ENCODE data around the gene ALPL.
"Not testable (repeated sequence)": the region's sequence is repeated elsewhere in the genome, so short reads cannot be mapped to it uniquely, and the experiment has no call there.

The ALPL gene

DNA sequence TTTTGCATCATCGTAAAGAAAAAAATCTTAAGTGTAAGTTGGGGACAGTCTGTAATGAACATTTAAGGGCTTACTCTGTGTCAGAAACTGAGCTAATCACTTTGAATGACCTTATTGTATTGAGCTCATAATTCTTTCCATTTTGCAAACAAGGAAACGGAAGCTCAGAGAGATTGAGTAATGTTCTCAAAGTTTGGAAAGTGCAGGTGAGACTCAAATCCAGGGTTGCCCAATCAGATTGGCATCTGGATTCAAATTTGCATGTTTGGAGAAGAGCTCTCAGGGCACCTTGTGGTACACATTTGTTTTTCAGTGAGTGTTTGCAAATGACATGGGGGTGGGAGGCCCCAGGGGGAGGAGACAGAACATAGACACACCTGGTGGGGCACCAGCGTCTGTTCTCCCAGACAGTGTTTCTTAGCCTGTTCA, 8.0 kb downstream of the ALPL start:
- no peak for DNase-seq
- ATAC-seq (replicated peaks) = no peak
- no peak overlapping the region for H3K4me3 Mint-ChIP-seq
- no peak overlapping the region for H3K27ac Mint-ChIP-seq
- H3K9me3 Mint-ChIP-seq = no peaks in the 10 kb centered on the region
- H3K27me3 Mint-ChIP-seq = peaks cover 0 to 4% of the 10 kb centered on the region in 2 donors
- no peaks in the 10 kb centered on the region for H3K36me3 Mint-ChIP-seq
- peaks cover 44 to 71% of the 10 kb centered on the region in 2 donors for H3K4me1 Mint-ChIP-seq

GRCh38 chr1:21517660-21518480, 8.6 kb downstream of the ALPL start:
- ATAC-seq (replicated peaks) = peak; percentile 78 to 80
- Mint-ChIP-seq H3K4me3 (peak overlapping the region in 1 of 2 donors; percentile 25), H3K36me3 (no peaks in the 10 kb centered on the region), H3K4me1 (peaks cover 47 to 78% of the 10 kb centered on the region in 2 donors), H3K9me3 (no peaks in the 10 kb centered on the region), H3K27ac (peak overlapping the region; percentile 51), H3K27me3 (peaks cover 0 to 4% of the 10 kb centered on the region in 2 donors)
- peak; percentile 61 for DNase-seq

- peak; percentile 72 to 75 for ATAC-seq (replicated peaks)
- no peaks in the 10 kb centered on the region for H3K36me3 Mint-ChIP-seq
- DNase-seq = peak; percentile 57
- peaks cover 0 to under 1% of the 10 kb centered on the region in 2 donors for H3K27me3 Mint-ChIP-seq
- peaks cover 46 to 81% of the 10 kb centered on the region in 2 donors for H3K4me1 Mint-ChIP-seq
- peak overlapping the region; percentile 32 to 64 for H3K4me3 Mint-ChIP-seq
- no peaks in the 10 kb centered on the region for H3K9me3 Mint-ChIP-seq
- peak overlapping the region; percentile 93 for H3K27ac Mint-ChIP-seq
Observed at GRCh38 chr1:21518774-21519455, 9.7 kb downstream of the ALPL start.

GRCh38 chr1:21519486-21520070, 10.4 kb downstream of the ALPL start:
- Mint-ChIP-seq H3K4me3 (peak overlapping the region in 1 of 2 donors; percentile 64), H3K4me1 (peaks cover 42 to 80% of the 10 kb centered on the region in 2 donors), H3K27ac (peak overlapping the region; percentile 93)
- H3K27me3 Mint-ChIP-seq; H3K36me3 Mint-ChIP-seq; ATAC-seq (replicated peaks); H3K9me3 Mint-ChIP-seq; DNase-seq: not testable (repeated sequence)

GRCh38 chr1:21520899-21521716, 11.9 kb downstream of the ALPL start:
- Mint-ChIP-seq H3K9me3 (no peaks in the 10 kb centered on the region), H3K4me1 (peaks cover 48 to 84% of the 10 kb centered on the region in 2 donors), H3K27me3 (no peaks in the 10 kb centered on the region), H3K4me3 (peak overlapping the region in 1 of 2 donors; percentile 30), H3K27ac (no peak overlapping the region), H3K36me3 (no peaks in the 10 kb centered on the region)
- peak; percentile 39 for DNase-seq
- ATAC-seq (replicated peaks) = peak; percentile 50 to 51

GRCh38 chr1:21521717-21522060, 12.5 kb downstream of the ALPL start:
- H3K27me3 Mint-ChIP-seq = no peaks in the 10 kb centered on the region
- no peak for ATAC-seq (replicated peaks)
- H3K4me3 Mint-ChIP-seq = no peak overlapping the region
- no peaks in the 10 kb centered on the region for H3K9me3 Mint-ChIP-seq
- DNase-seq = no peak
- H3K4me1 Mint-ChIP-seq = peaks cover 46 to 82% of the 10 kb centered on the region in 2 donors
- H3K27ac Mint-ChIP-seq = no peak overlapping the region
- H3K36me3 Mint-ChIP-seq = no peaks in the 10 kb centered on the region

DNA sequence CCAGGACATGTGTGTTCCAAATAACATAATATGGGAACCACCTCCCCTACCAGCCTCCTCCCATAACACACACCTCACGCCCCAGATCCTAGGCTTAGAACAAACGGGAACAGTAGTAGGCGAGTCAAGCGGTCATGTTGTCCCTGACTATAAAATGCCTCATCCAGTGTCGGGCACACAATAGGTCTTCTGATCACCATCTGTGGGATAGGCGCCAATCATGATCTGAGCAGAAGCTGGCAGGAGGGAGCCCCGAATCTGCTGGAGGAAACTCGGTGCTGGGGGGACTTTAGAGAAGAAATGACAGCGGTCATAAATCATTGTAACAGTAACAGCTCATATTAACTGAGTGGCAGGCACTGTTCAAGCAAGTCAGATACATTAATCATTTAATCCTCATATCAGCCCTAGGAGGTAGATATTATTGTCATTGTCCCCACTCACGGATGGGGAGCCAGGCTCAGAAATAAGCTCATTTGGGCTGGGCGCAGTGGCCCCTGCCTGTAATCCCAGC, 13.4 kb downstream of the ALPL start:
- no peaks in the 10 kb centered on the region for H3K27me3 Mint-ChIP-seq
- H3K36me3 Mint-ChIP-seq = no peaks in the 10 kb centered on the region
- H3K27ac Mint-ChIP-seq = peak overlapping the region; percentile 42
- H3K9me3 Mint-ChIP-seq = no peaks in the 10 kb centered on the region
- H3K4me1 Mint-ChIP-seq = peaks cover 43 to 77% of the 10 kb centered on the region in 2 donors
- no peak overlapping the region for H3K4me3 Mint-ChIP-seq
- DNase-seq = no peak
- ATAC-seq (replicated peaks) = no peak

- peaks cover 37 to 70% of the 10 kb centered on the region in 2 donors for H3K4me1 Mint-ChIP-seq
- peak overlapping the region; percentile 65 for H3K27ac Mint-ChIP-seq
- no peak overlapping the region for H3K4me3 Mint-ChIP-seq
- H3K27me3 Mint-ChIP-seq = no peaks in the 10 kb centered on the region
- H3K9me3 Mint-ChIP-seq = no peaks in the 10 kb centered on the region
- ATAC-seq (replicated peaks) = peak; percentile 56 to 63
- DNase-seq = peak; percentile 29
- H3K36me3 Mint-ChIP-seq = no peaks in the 10 kb centered on the region
Observed at GRCh38 chr1:21523297-21523813, 14.1 kb downstream of the ALPL start.

- Mint-ChIP-seq H3K27me3 (no peaks in the 10 kb centered on the region), H3K4me3 (no peak overlapping the region), H3K4me1 (peaks cover 30 to 61% of the 10 kb centered on the region in 2 donors), H3K36me3 (no peaks in the 10 kb centered on the region), H3K27ac (peak overlapping the region; percentile 65), H3K9me3 (no peaks in the 10 kb centered on the region)
- ATAC-seq (replicated peaks) (no peak), DNase-seq (no peak)
Observed at GRCh38 chr1:21524220-21524619, 15.0 kb downstream of the ALPL start.

DNA sequence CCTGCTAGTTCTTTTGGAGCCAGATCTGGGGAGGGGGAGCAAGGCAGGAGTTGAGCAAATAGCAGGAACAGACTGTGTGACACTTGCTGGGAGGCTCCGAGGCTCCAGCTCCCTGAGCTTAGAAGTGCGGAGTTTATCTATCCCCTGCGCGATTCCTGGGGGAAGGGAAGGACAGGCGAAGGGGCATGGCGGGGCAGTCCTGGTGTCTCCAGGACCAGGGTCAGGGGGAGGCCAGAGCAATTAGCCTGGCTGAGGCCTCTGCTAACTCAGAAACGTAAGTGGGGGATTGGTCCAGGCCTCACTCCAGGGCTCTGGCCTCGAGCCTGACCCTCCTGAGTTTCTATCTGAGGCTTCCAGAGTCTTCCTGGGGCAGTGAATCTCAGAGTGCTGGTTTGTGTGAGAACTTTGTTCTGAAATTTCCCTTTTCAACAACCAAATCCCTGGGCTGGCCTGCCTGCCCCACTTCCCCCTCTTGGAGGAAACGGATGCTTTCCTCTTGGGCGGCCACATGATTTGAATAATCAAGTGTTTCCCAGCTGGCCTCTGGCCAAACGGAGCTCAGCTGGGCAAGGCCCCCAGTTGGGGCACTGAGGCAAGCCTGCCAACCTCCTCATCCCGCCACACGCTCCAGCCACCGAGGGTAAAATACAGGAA, 15.6 kb downstream of the ALPL start:
- Mint-ChIP-seq H3K27me3 (peaks cover 4 to 5% of the 10 kb centered on the region in 2 donors), H3K4me3 (no peak overlapping the region), H3K9me3 (no peaks in the 10 kb centered on the region), H3K27ac (peak overlapping the region; percentile 91), H3K36me3 (no peaks in the 10 kb centered on the region), H3K4me1 (peaks cover 28 to 55% of the 10 kb centered on the region in 2 donors)
- DNase-seq = no peak
- no peak for ATAC-seq (replicated peaks)

DNA sequence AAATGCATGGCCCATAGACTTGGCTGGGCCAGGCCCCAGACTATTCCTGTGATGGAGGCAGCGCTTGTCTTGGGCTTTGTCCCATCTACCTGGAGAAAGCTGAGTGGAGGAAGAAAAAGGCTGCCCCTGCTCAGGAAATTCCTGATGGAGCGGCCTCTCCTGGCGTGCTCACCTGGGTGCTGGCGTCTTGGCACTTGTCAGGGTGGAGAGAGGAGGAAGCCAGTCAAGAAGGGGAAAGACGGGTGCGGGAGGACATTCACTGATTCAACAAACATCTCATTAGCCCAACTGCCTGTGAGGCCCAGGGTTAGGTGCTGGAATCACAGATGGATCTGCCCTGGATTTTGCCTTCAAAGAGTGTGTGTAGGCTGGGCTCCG, 16.1 kb downstream of the ALPL start:
- no peaks in the 10 kb centered on the region for H3K36me3 Mint-ChIP-seq
- H3K27ac Mint-ChIP-seq = peak overlapping the region; percentile 69
- ATAC-seq (replicated peaks) (no peak), DNase-seq (no peak)
- peaks cover 9 to 10% of the 10 kb centered on the region in 2 donors for H3K27me3 Mint-ChIP-seq
- H3K9me3 Mint-ChIP-seq = no peaks in the 10 kb centered on the region
- H3K4me3 Mint-ChIP-seq = no peak overlapping the region
- peaks cover 28 to 53% of the 10 kb centered on the region in 2 donors for H3K4me1 Mint-ChIP-seq

DNA sequence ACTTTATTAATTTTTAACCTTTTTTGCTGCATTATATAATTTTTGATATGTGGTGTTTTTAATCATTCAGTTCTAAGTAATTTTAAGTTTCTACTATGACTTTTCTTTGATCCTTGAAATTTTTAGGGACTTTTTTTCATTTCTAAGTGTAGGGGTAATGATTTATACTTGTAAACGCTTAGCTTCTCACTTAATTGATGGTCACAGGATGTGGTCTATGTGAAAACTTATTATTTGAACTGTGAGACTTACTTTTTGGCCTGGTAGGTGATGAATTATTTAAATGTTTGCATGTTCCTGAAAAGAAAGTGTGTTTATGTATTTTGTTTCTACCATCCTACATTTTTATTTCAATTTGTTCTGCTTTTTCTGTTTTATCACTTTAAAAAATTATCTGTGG, 17.2 kb downstream of the ALPL start:
- Mint-ChIP-seq H3K36me3 (no peaks in the 10 kb centered on the region), H3K4me1 (peaks cover 24 to 43% of the 10 kb centered on the region in 2 donors), H3K9me3 (no peaks in the 10 kb centered on the region), H3K4me3 (no peak overlapping the region), H3K27me3 (peaks cover 12 to 17% of the 10 kb centered on the region in 2 donors), H3K27ac (no peak overlapping the region)
- DNase-seq (no peak), ATAC-seq (replicated peaks) (no peak)

DNA sequence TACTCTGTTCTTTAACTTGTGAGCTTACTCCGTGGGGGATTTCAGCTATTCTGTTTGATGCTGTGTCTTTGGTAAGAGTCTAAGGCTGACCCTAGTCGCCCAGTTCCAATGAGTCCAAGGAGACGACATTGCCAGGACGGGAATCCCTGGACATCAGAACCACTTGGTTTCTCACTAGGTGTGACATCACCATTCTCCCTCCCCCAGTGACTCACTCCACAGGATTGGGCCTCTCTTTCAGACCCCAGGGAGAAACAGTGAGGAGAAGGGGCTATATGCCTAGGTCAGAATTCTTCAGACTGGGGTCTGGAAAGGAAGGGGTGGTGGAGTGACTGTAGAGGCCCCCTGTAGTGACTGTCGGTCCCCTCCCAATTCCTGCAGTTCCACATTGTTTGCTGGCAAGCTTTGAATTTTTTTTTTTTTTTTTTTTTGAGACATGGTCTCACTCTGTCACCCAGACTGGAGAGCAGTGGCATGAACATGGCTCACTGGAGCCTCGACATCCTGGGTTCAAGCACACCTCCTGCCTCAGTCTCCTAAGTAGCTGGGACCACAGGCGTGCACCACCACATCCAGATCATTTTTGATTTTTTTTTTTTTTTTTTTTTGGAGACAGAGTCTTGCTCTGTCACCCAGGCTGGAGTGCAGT, 21.3 kb downstream of the ALPL start:
- H3K9me3 Mint-ChIP-seq = no peaks in the 10 kb centered on the region
- no peak for ATAC-seq (replicated peaks)
- H3K4me3 Mint-ChIP-seq = no peak overlapping the region
- H3K36me3 Mint-ChIP-seq = no peaks in the 10 kb centered on the region
- H3K27ac Mint-ChIP-seq = no peak overlapping the region
- H3K4me1 Mint-ChIP-seq = peaks cover 6 to 18% of the 10 kb centered on the region in 2 donors
- no peak for DNase-seq
- peaks cover 16 to 21% of the 10 kb centered on the region in 2 donors for H3K27me3 Mint-ChIP-seq
